Measurements from ENCODE around the gene MYO5C. TPM values are rescaled to one million over a fixed set of nuclear protein-coding genes. Genes with fewer than 3 reads are reported as not detected.

MYO5C gene
- total RNA-seq, 1 donor from 2014 or later, result 19.7 TPM

DNA sequence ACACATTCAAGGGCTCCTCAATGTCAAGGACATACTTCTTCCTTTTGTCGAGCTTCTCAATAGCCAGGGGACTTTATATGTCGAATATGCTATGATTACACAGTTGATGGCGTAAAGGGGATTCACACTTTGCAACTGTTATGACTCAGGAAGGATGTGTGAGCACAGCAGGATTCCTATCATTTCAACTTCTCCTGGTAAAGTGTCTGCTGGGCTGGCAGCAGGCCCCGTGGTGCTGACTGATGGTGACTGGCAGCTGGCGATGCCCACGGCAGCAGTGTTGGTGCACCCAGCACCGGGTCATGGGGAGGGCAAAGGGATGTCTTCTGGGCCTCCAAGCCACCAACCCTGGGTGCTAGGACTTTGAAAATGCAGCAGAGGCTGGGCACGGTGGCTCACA lies 59.6 kb downstream of the MYO5C start:
- Histone ChIP-seq H3K4me3 (ENCODE audit: low read depth, low read length) (no peak overlapping the region), H3K27me3 (ENCODE audit: control insufficient read depth, insufficient read depth, low read length) (no peaks in the 10 kb centered on the region), H3K36me3 (ENCODE audit: control insufficient read depth, insufficient read depth, low read length) (peaks cover 3% of the 10 kb centered on the region)
- FAIRE-seq, result no peak
- TF ChIP-seq, protein P1, sequence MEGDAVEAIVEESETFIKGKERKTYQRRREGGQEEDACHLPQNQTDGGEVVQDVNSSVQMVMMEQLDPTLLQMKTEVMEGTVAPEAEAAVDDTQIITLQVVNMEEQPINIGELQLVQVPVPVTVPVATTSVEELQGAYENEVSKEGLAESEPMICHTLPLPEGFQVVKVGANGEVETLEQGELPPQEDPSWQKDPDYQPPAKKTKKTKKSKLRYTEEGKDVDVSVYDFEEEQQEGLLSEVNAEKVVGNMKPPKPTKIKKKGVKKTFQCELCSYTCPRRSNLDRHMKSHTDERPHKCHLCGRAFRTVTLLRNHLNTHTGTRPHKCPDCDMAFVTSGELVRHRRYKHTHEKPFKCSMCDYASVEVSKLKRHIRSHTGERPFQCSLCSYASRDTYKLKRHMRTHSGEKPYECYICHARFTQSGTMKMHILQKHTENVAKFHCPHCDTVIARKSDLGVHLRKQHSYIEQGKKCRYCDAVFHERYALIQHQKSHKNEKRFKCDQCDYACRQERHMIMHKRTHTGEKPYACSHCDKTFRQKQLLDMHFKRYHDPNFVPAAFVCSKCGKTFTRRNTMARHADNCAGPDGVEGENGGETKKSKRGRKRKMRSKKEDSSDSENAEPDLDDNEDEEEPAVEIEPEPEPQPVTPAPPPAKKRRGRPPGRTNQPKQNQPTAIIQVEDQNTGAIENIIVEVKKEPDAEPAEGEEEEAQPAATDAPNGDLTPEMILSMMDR (IDR thresholded peaks at IDR 0.05; ENCODE audit: insufficient read depth, low read length, severe bottlenecking), result no peak
- peak; percentile 18 for DNase-seq (ENCODE audit: low read depth)

DNA sequence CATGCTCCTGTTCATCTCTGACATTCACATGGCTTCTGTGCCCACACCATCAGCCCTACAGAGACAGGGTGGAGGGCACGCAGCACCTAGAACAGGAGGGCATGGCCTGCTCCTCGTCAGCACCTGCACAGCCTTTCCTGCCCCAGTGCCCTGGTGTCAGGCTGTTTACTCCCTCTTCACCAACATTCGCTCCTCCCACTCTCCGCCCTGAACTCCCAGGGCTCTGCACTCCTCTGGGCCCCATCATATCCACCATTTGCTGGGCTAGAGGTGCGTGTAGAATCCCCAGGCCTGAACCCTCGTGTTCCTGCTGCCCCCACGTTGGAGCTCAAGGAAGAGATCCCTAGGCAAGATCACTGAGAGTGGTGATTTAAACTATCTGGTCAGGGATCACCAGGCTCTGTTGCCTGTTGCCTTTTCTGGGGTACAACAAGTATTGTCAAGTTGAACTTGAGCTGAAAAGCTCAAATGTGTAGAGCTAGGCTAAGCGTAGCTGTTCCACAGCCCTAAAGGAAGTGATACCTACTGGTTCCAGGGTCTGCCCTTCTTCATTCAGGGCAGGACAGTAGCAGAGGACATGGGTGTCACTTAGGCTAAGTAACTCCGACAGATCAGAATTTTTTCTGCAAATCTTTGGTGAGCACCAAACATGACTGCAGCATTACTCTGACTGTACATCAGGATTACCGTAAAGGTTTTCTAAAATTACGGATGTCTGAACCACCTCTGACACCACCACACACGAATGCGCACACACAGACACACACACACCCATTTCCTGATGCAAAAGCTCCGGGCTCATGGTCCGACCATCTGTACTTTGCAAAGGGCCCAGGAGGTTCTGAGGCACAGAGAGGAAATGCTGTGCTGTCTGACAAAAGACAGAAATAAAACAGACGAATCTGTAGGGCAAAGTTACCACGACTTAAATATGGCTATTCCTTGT lies 60.7 kb downstream of the MYO5C start:
- TF ChIP-seq, protein P1 (IDR thresholded peaks at IDR 0.05; ENCODE audit: insufficient read depth, low read length, severe bottlenecking), result no peak
- Histone ChIP-seq H3K27me3 (ENCODE audit: control insufficient read depth, insufficient read depth, low read length) (no peaks in the 10 kb centered on the region), H3K4me3 (ENCODE audit: low read depth, low read length) (no peak overlapping the region), H3K36me3 (ENCODE audit: control insufficient read depth, insufficient read depth, low read length) (peaks cover 3% of the 10 kb centered on the region)
- FAIRE-seq, result no peak
- no peak for DNase-seq (ENCODE audit: low read depth)

DNA sequence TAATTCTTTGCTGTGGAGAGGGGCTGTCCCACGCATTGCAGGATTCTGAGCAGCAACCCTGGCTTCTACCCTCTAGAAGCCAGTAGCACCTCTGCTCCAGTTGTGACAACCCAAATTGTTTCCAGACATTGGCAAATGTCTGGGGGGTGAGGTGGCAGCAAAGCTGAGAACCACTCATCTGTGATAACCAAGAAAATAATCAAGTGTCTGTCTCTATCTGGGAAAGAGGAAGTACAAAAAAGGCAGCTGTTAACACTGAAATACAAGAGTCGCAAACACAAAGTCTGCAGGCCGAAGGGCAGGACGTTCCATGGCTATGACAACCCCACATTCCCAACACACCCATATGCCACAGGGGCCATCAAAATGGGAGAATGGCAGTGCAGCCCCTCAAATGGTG lies 62.2 kb downstream of the MYO5C start:
- Histone ChIP-seq H3K27me3 (ENCODE audit: control insufficient read depth, insufficient read depth, low read length) (no peaks in the 10 kb centered on the region), H3K36me3 (ENCODE audit: control insufficient read depth, insufficient read depth, low read length) (peaks cover 1% of the 10 kb centered on the region), H3K4me3 (ENCODE audit: low read depth, low read length) (no peak overlapping the region)
- FAIRE-seq (no peak), DNase-seq (ENCODE audit: low read depth) (no peak)
- TF ChIP-seq, protein P1 (IDR thresholded peaks at IDR 0.05; ENCODE audit: insufficient read depth, low read length, severe bottlenecking), result no peak

DNA sequence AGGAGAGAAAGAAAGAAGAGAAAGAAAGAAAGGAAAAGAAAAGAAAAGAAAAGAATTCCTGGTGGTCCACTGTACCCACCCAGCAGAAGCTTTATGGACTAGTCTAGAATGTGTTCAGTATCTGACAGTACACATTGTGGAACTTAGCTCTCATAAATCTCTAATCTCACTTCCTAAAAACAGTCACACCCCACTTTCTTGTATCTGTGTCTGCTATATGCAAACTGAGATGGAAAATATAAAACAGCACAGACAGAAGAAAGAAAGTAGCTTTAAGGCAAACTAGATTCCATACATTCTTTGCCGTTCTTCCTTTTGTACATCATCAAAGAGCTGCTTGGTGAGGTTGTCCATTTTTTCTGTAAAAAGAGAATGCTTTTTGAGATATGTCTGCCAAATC lies 63.3 kb downstream of the MYO5C start:
- DNase-seq (ENCODE audit: low read depth), result no peak
- no peak for FAIRE-seq
- H3K27me3 ChIP-seq (ENCODE audit: control insufficient read depth, insufficient read depth, low read length), result no peaks in the 10 kb centered on the region
- peaks cover 1% of the 10 kb centered on the region for H3K36me3 ChIP-seq (ENCODE audit: control insufficient read depth, insufficient read depth, low read length)
- H3K4me3 ChIP-seq (ENCODE audit: low read depth, low read length), result no peak overlapping the region
- TF ChIP-seq, protein P1 (IDR thresholded peaks at IDR 0.05; ENCODE audit: insufficient read depth, low read length, severe bottlenecking), result no peak

DNA sequence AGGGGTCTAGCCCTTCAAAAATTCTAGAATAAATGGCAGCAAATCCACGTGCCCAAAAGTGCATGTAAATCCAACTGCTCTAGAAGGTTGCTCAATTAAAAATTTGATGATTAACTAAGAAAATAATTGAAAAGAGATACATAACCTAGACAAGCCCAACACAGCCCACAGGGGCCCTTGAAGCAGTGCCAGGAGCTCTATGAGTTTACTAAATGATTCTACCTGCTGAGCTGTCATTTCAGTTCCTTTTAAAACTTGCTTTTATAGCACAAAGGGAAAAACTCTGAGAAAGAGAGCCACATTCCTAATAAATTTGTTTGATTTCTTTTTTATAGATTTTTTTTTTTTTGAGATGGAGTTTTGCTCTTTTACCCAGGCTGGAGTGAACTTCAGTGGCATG lies 65.5 kb downstream of the MYO5C start:
- no peak overlapping the region for H3K4me3 ChIP-seq (ENCODE audit: low read depth, low read length)
- TF ChIP-seq, protein P1 (IDR thresholded peaks at IDR 0.05; ENCODE audit: insufficient read depth, low read length, severe bottlenecking), result no peak
- H3K36me3 ChIP-seq (ENCODE audit: control insufficient read depth, insufficient read depth, low read length), result peaks cover 4% of the 10 kb centered on the region
- no peaks in the 10 kb centered on the region for H3K27me3 ChIP-seq (ENCODE audit: control insufficient read depth, insufficient read depth, low read length)
- DNase-seq (ENCODE audit: low read depth) (no peak), FAIRE-seq (no peak)
